Prostate gland (tissue), 2 donors: ENCODE measurements around the gene AGAP6.
"Not testable (repeated sequence)": the region's sequence is repeated elsewhere in the genome, so short reads cannot be mapped to it uniquely, and the experiment has no call there.

Experiments used
- CTCF ChIP-seq, 4 experiments: fragments of 200-600 bp in 2 of 4; fragments of 450-650 bp in 2 of 4; sonication (generic) in 2 of 4; IDR thresholded peaks; 1 replicate in 3 of 4; 2 replicates in 1 of 4; pipeline ENCODE4 v1.5.1; 2016 to 2019; ENCODE audit warnings: antibody characterized with exemption in 4 of 4, mild to moderate bottlenecking in 2 of 4, moderate library complexity in 2 of 4
- POLR2A ChIP-seq: fragments of 450-650 bp; IDR thresholded peaks from one replicate; pipeline ENCODE4 v1.6.1; 2016; ENCODE audit warnings: antibody characterized with exemption, mild to moderate bottlenecking
- POLR2AphosphoS5 ChIP-seq: sonication (generic); formaldehyde crosslinking; IDR thresholded peaks from one replicate; pipeline ENCODE4 v1.6.1; 2017; ENCODE audit warnings: antibody characterized with exemption

DNA sequence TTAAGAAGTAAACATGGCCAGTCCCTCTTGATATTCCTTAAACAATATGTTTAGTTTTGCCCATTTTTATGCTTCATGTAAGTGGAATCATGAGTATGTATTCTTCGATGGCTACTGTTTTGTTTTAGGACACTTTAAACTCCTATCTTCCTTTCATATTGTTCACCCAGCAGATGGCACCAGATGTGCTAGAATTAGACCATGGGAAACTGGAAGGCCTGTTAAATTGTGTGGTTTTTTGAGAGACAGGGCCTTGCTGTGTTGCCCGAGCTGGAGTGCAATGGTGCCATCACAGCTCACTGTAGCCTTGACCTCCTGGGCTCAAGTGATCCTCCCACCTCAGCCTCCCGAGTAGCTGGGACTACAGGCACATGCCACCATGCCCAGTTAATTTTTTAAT is 35.1 kb upstream of the AGAP6 start:
- not testable (repeated sequence) for TF ChIP-seq CTCF (IDR thresholded peaks at IDR 0.05); POLR2A; POLR2AphosphoS5
